ENCODE data around the gene TMEM126A.
A peak's percentile ranks its signal among the peaks of the same experiment; 100 is the strongest.

TMEM126A gene

GRCh38 chr11:85704967-85705366 is 57.2 kb downstream of the TMEM126A start:
- H3K9me3 ChIP-seq (ENCODE audit: control insufficient read depth, insufficient read depth, low read depth, low read length), result no peaks in the 10 kb centered on the region
- CTCF ChIA-PET, result no interaction called here
- H3K4me3 ChIP-seq (ENCODE audit: low read depth, low read length), result no peak overlapping the region
- TF ChIP-seq ZNF449 (tag by site-specific recombination; IDR thresholded peaks at IDR 0.05) (no peak), ZNF146 (tag by site-specific recombination; IDR thresholded peaks at IDR 0.05) (no peak), ZNF639 (tag by site-specific recombination; IDR thresholded peaks at IDR 0.05) (no peak), HIC1 (tag by site-specific recombination; IDR thresholded peaks at IDR 0.05) (no peak), ZNF560 (tag by site-specific recombination; IDR thresholded peaks at IDR 0.05; ENCODE audit: borderline replicate concordance) (no peak), SP7 (tag by site-specific recombination; IDR thresholded peaks at IDR 0.05) (no peak), MYNN (tag by site-specific recombination; IDR thresholded peaks at IDR 0.05; ENCODE audit: borderline replicate concordance) (no peak)
- H3K4me1 ChIP-seq (ENCODE audit: control insufficient read depth, insufficient read depth, low read length), result no peaks in the 10 kb centered on the region
- no peak overlapping the region for H3K27ac ChIP-seq (ENCODE audit: extremely low read depth, low read depth, low read length)
- POLR2A ChIA-PET, result interaction anchor here (0.6 kb wide), 1 partner anchor 142 kb away, joined by 3 read pairs; no protein-coding TSS in a partner anchor
- no peaks in the 10 kb centered on the region for H3K36me3 ChIP-seq (ENCODE audit: control insufficient read depth in 2 of 2, insufficient read depth in 1 of 2, low read length in 2 of 2)

- TF ChIP-seq ZNF26 (tag by site-specific recombination; IDR thresholded peaks at IDR 0.05) (no peak), SCRT2 (tag by site-specific recombination; IDR thresholded peaks at IDR 0.05) (peak; percentile 28; the same call in 1 of the 2 replicates)
- no peaks in the 10 kb centered on the region for H3K9me3 ChIP-seq (ENCODE audit: control insufficient read depth, insufficient read depth, low read depth, low read length)
- no peak overlapping the region for H3K27ac ChIP-seq (ENCODE audit: extremely low read depth, low read depth, low read length)
- H3K4me3 ChIP-seq (ENCODE audit: low read depth, low read length), result no peak overlapping the region
- ChIA-PET POLR2A (no interaction called here), CTCF (no interaction called here)
- no peaks in the 10 kb centered on the region for H3K36me3 ChIP-seq (ENCODE audit: control insufficient read depth in 2 of 2, insufficient read depth in 1 of 2, low read length in 2 of 2)
- no peaks in the 10 kb centered on the region for H3K4me1 ChIP-seq (ENCODE audit: control insufficient read depth, insufficient read depth, low read length)
Observed at GRCh38 chr11:85705800-85706199, 58.0 kb downstream of the TMEM126A start.
